ENCODE measurements around the gene FSD2.
"Not testable (repeated sequence)": the region's sequence is repeated elsewhere in the genome, so short reads cannot be mapped to it uniquely, and the experiment has no call there.

The FSD2 gene

DNA sequence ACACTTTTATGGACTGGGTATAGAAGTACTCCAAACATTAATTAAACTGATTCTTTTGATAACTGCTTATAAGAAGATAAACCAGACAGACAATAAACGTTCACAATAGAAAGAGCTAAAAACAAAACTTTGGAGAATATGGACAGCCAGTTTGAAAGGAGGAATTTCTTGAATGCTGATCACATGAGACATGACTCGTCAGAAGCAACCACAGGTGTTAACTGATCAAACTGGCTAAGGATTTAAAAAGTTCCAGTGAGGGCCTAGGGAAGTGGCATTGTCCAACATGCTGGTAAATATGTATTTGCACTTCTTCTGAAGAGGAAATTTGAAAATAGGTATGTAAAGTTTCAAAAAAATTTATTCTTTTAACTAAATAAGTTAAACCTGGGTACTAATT is 66.8 kb downstream of the FSD2 start:
- DNase-seq (ENCODE audit: low read depth in 2 of 2) = no peak

DNA sequence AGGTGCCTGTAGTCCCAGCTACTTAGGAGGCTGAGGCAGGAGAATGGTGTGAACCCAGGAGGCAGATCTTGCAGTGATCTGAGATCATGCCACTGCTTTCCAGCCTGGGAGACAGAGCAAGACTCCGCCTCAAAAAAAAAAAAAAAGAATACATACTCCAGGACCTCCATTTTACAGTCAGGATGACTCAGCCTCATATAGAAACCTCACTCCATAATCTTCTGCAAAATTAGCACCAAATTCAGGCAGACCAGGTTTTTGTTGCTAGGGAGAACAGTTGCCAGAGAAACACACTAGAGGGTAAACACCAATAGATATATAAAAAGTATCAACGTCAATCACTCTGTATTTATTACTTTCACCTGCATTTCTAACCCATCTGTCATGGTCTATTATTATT is 67.9 kb downstream of the FSD2 start:
- DNase-seq (ENCODE audit: low read depth in 2 of 2) = no peak

DNA sequence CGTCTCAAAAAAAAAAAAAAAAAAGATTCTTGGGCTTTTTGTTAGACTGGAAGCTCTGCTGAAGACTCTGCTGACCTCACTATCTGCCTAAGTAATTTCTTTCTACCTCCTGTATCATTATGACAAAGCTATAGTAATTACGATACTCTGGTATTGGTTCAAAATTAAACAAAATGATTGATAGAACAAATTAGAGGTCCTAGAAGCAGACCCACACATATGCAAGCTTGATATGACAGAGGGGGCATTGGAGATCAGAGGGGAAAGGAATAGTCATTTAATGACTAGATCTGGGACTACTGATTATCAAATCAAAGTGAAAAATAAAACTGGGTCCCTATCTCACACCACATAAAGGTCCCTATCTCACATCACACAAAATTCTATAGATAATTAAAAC is 74.3 kb downstream of the FSD2 start:
- no peak for DNase-seq (ENCODE audit: low read depth in 2 of 2)

DNA sequence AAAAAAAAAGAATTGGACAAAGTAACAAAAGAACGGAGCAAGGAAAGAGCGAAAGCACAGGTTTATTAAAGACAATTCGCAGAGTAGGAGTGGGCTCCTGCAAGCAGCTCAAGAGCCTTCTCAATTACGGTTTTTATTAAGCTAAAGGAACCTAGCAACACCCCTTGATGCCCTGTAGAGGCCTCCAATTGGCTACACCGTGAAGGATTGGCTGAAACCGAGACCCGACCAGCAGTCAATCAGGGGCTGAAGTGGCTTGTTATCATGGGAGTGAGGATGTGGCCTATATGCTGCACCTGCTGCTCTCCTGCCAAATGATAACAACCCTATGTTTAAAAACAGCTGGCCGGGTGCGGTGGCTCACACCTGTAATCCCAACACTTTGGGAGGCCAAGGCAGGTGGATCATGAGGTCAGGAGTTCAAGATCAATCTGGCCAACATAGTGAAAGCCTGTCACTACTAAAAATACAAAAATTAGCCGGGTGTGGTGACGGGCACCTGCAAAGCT is 75.8 kb downstream of the FSD2 start:
- DNase-seq (ENCODE audit: low read depth in 2 of 2) = no peak

DNA sequence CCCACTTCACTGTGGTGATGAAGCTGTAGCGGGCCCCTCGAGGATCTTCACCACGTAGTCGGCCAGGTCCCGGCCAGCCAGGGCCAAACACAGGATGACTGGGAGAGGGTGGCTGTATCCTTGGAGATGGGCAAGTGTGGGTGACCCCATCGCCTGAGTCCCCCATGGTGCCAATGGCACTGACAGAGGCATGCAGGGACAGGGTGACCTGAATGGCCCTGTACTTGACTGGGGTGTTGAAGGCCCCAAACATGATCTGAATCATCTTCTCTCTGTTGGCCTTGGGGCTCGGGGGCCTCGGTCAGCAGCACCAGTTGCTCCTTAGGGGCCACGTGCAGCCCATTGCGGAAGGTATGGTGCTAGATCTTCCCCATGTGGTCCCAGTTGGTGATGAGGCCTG is 79.1 kb downstream of the FSD2 start:
- DNase-seq (ENCODE audit: low read depth in 2 of 2) = no peak

DNA sequence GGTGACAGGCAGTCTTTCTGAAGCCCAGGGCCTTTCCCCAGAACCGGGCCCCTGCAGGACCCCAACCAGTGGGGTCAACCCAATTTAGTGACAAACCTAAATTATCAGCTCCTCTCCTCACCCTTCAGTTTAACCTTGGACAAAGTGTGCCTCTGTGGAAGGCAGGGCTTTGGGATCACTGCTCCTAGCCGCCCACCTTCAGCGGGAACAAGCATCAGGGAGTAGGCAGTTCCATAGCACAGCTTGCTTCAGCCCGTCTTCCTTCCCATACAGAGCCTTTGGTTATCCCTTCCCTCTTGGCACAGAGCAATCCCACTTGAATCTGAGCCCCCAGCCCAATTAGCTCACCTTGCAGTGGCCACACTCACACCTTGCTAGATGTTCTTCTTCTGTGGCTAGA is 90.9 kb downstream of the FSD2 start:
- DNase-seq (ENCODE audit: low read depth in 2 of 2) = no peak

DNA sequence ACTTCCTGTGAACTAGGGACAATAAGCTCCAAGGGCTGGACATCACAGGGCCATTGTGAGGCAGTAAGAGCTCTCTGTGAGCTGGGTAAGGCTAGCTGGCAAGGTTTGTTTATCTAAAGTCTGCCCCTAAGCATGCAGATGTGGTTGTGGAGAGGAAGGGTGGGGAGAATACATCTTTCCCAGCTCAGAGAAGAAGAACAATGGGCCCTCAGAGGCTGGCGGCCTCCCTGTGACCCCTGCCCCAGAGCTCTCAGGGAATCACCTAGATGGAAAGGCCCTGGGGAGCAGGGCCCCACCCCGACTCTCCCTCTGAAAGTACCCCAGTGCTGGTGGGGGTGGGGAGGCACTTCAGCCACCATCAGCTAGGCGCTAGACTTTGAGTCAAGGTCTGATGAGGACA is 91.9 kb downstream of the FSD2 start:
- DNase-seq (ENCODE audit: low read depth in 2 of 2) = no peak

DNA sequence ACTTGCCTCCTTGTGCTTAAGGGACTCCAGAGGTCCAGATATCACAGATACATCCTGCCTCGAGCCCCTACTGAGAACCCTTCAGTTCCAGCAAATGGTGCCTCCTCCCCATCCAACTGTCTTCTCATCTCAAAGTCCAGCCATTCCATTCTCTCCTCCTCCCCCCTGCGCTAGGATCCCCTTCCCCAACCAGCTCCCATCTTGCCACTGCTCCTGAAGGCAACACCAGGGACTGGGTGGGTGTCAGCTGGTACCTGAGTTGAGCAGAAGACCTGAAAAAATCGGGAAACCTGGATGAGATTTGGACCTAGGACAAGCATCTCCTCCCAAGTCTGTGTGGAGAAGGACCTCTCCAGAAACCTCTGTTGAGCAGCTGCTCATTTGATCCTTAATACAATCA is 93.8 kb downstream of the FSD2 start:
- DNase-seq (ENCODE audit: low read depth in 2 of 2) = no peak

DNA sequence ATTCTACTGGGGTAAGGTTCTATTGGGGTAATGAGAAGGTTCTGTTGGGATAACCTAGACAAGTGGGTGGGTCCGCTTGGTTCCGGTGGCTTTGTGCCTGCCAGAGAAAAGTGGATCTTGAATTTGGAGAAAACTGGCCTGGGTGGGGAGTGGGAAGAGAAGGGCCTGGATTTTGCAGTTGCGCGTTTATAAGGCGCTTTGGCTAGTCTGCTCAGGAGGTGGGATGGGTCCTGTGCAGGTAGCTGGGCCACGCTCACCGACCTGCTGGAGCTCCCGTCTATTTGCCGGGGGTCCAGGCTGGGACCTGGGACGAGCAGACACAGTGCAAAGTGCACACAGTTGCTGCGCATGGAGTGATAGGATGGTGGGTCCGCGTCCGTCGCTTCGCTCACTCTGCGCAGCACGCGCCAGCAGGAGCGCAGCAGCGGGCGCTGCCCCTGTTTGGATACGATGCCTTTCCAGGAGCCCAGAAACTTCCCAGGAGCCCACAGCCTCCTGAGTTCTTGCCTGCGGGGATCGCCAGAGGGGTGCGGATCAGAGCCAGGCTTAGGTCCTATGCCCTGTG is 94.9 kb downstream of the FSD2 start:
- DNase-seq (ENCODE audit: low read depth in 2 of 2) = no peak

DNA sequence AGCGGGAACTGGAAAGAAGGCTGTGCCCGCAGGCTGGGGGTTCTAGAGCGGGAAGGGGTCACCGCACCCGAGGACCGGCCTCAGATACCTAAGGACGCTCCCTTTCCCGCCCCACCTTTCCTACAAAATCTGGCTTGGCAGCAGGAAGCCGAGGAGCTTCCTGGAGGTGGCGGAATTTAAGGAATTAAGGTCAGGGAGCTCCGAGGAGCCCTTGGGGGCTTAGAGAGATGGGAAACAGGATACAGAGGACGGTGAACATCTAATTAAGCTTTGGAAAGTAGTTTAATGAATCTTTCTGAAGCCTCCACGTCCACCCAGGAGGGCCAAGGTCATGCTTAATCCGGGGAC is 95.7 kb downstream of the FSD2 start:
- no peak for DNase-seq (ENCODE audit: low read depth in 2 of 2)

DNA sequence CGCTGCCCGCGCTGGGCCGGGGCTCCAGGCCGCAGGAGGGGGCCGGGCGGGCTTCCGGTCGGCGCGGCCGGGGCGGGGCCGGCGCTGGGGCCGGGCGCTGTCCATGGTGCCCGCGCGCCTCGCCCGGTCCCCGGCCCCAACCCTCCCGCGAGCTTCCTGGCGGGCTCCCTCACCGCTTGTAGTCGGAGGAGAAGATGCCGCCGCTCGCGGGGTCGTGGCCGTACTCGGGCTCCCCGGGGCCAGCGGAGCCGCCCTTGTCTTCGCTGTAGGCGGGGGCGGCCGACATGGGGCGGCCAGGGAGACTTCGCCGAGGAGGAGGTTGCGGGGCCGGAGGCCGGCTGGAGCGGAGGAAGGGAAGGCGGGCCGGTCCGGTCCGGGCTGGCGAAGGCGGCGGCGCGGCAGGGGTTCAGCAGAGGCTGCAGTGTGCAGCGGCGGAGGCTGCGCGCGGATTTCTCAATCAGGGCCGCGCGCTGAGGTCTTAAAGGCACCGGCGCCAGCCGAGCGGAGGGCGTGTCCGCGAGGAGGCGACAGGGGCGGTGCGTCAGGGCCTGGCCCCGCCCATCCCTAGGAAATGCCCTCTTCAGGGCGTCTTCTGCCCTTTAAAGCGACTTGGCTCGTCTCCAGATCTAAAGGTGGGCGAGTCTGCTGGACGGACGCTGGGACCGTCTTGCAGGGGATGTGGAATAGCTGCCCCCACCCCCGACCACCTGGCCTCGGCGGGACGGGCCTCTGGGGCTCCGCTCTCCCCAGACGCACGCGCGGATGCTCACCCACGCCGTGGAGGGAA is 96.3 kb downstream of the FSD2 start, which contains the start of gene AP3B2:
AP3B2 (minus strand) TSS at position 455 of the 787 bp plus-strand sequence; CDS start at position 286, 169 bp downstream.
- DNase-seq (ENCODE audit: low read depth in 2 of 2) = peak; percentile 30 to 35

DNA sequence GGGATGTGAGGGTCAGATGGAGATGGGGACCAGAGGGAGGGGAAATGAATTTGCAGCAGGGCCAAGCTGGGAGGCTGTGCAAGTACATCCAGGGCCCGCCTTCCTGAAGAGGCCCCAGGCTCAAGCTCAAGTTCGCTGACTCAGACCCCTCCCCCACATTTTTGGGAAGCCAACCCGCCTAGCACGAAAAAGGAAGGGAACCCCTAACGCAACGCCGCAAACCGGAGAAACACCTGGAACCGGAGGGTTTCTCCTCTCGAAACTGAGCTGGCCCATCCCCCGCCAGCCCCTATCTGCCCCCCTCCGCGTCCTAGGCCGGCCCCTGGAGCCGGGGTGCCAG is 96.8 kb downstream of the FSD2 start:
- no peak for DNase-seq (ENCODE audit: low read depth in 2 of 2)

DNA sequence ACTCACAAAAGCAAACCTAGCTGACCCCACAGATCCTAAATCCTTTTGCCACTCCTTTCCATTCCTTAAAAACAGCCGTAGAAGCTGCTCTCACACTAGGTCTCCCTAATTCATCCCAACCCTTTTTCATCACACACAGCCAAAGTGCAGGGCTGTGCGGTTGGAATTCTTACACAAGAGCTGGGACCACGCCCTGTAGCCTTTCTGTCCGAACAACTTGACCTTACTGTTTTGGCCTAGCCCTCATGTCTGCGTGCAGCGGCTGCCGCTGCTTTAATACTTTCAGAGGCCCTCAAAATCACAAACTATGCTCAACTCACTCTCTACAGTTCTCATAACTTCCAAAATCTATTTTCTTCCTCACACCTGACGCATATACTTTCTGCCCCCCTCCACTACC is 100.0 kb downstream of the FSD2 start:
- DNase-seq (ENCODE audit: low read depth in 2 of 2) = not testable (repeated sequence)

All from stimulated activated CD8-positive, alpha-beta memory T cell treated with anti-CD3 and anti-CD28 coated beads, Interleukin-15, amount 100 ng/mL, for 4 hours (primary cell).